ENCODE measurements around the gene RFX3. TPM values are rescaled to one million over a fixed set of nuclear protein-coding genes. Genes with fewer than 3 reads are reported as not detected.

Gene RFX3
- total RNA-seq, 2 donors from 2014 or later, result 4.6 to 6.5 TPM

- peaks cover 5% of the 10 kb centered on the region for H3K4me1 ChIP-seq
- peak in 2 of 4 donors; percentile 21 to 39 for DNase-seq
- H3K27ac ChIP-seq, result peak overlapping the region in 2 of 4 donors; percentile 42 to 45
- peak; percentile 84 for ATAC-seq
- no peaks in the 10 kb centered on the region for H3K36me3 ChIP-seq (replicated peaks in 1 of 2; ENCODE audit: insufficient read depth in 1 of 2, low read depth in 2 of 2)
- H3K9me3 ChIP-seq, result no peaks in the 10 kb centered on the region
- no peak overlapping the region for H3K4me3 ChIP-seq
- no peaks in the 10 kb centered on the region for H3K27me3 ChIP-seq
- 47 to 59% methylated on average over 2 of the region's 2 CpGs for WGBS, 2 donors
- TF ChIP-seq CTCF (IDR thresholded peaks at IDR 0.05), result no peak
- TF ChIP-seq POLR2A (IDR thresholded peaks at IDR 0.05), result no peak
- intact Hi-C loops (cut with DNase I), result no loop called here
These were observed 134.4 kb downstream of the RFX3 start for GRCh38 chr9:3391414-3391813.

GRCh38 chr9:3386753-3387152 lies 139.0 kb downstream of the RFX3 start:
- Histone ChIP-seq H3K4me3 (no peak overlapping the region), H3K4me1 (peaks cover 1% of the 10 kb centered on the region), H3K27ac (no peak overlapping the region), H3K9me3 (no peaks in the 10 kb centered on the region), H3K36me3 (replicated peaks in 1 of 2; ENCODE audit: insufficient read depth in 1 of 2, low read depth in 2 of 2) (no peaks in the 10 kb centered on the region), H3K27me3 (no peaks in the 10 kb centered on the region)
- no peak for DNase-seq
- WGBS, 2 donors, result 48 to 55% methylated on average over 1 of the region's 1 CpG
- peak; percentile 63 for ATAC-seq
- TF ChIP-seq POLR2A (IDR thresholded peaks at IDR 0.05) (no peak), CTCF (IDR thresholded peaks at IDR 0.05) (no peak)
- intact Hi-C loops (cut with DNase I), result no loop called here

- Histone ChIP-seq H3K27ac (no peak overlapping the region), H3K9me3 (no peaks in the 10 kb centered on the region), H3K27me3 (no peaks in the 10 kb centered on the region), H3K4me1 (no peaks in the 10 kb centered on the region), H3K4me3 (no peak overlapping the region), H3K36me3 (replicated peaks in 1 of 2; ENCODE audit: insufficient read depth in 1 of 2, low read depth in 2 of 2) (no peaks in the 10 kb centered on the region)
- TF ChIP-seq CTCF (IDR thresholded peaks at IDR 0.05), result no peak
- no peak for TF ChIP-seq POLR2A (IDR thresholded peaks at IDR 0.05)
- intact Hi-C loops (cut with DNase I), result no loop called here
- ATAC-seq (no peak), DNase-seq (no peak)
- WGBS, 2 donors, result 86 to 93% methylated on average over 1 of the region's 1 CpG
These were observed 139.9 kb downstream of the RFX3 start for GRCh38 chr9:3385871-3386270.

- intact Hi-C loops (cut with DNase I), result no loop called here
- H3K27me3 ChIP-seq, result no peaks in the 10 kb centered on the region
- H3K4me1 ChIP-seq, result peaks cover 5% of the 10 kb centered on the region
- no peaks in the 10 kb centered on the region for H3K36me3 ChIP-seq (replicated peaks in 1 of 2; ENCODE audit: insufficient read depth in 1 of 2, low read depth in 2 of 2)
- TF ChIP-seq CTCF (IDR thresholded peaks at IDR 0.05), result no peak
- TF ChIP-seq POLR2A (IDR thresholded peaks at IDR 0.05), result no peak
- H3K4me3 ChIP-seq, result no peak overlapping the region
- WGBS, 2 donors, result 90 to 96% methylated on average over 2 of the region's 2 CpGs
- DNase-seq, result no peak
- H3K9me3 ChIP-seq, result no peaks in the 10 kb centered on the region
- H3K27ac ChIP-seq, result no peak overlapping the region
- no peak for ATAC-seq
These were observed 154.0 kb downstream of the RFX3 start for GRCh38 chr9:3371842-3372241.

- ATAC-seq, result no peak
- intact Hi-C loops (cut with DNase I), result no loop called here
- no peaks in the 10 kb centered on the region for H3K9me3 ChIP-seq
These were observed 155.1 kb downstream of the RFX3 start for GRCh38 chr9:3370715-3371114.

More at GRCh38 chr9:3370715-3371114, 155.1 kb downstream of the RFX3 start:
- H3K27ac ChIP-seq, result no peak overlapping the region
- H3K36me3 ChIP-seq (replicated peaks in 1 of 2; ENCODE audit: insufficient read depth in 1 of 2, low read depth in 2 of 2), result no peaks in the 10 kb centered on the region
- no peaks in the 10 kb centered on the region for H3K27me3 ChIP-seq
- DNase-seq, result no peak
- peaks cover 5% of the 10 kb centered on the region for H3K4me1 ChIP-seq
- H3K4me3 ChIP-seq, result no peak overlapping the region
- no peak for TF ChIP-seq CTCF (IDR thresholded peaks at IDR 0.05)
- TF ChIP-seq POLR2A (IDR thresholded peaks at IDR 0.05), result no peak

Data from body of pancreas (tissue), 4 donors.